Osteocyte (in vitro differentiated cells): ENCODE data around the gene SSB. TPM values are rescaled to one million over a fixed set of nuclear protein-coding genes. Genes with fewer than 3 reads are reported as not detected.

Source experiments
- DNase-seq: peaks from one replicate; pipeline ENCODE4 v3.0.0; 2021; ENCODE audit warnings: mixed read lengths; ENCODE audit not compliant: unreplicated experiment; ENCODE audit errors: extremely low spot score
- H3K27ac Mint-ChIP-seq: one replicate; pipeline ENCODE4 v1.8.0; 2021; ENCODE audit warnings: mild to moderate bottlenecking, mixed read lengths; ENCODE audit not compliant: unreplicated experiment
- H3K27me3 Mint-ChIP-seq: one replicate; pipeline ENCODE4 v1.8.0; 2021; ENCODE audit warnings: mixed read lengths; ENCODE audit not compliant: unreplicated experiment
- H3K36me3 Mint-ChIP-seq: one replicate; pipeline ENCODE4 v1.8.0; 2021; ENCODE audit warnings: mixed read lengths; ENCODE audit not compliant: unreplicated experiment
- H3K4me1 Mint-ChIP-seq: one replicate; pipeline ENCODE4 v1.8.0; 2021; ENCODE audit warnings: mixed read lengths; ENCODE audit not compliant: unreplicated experiment
- H3K4me3 Mint-ChIP-seq: one replicate; pipeline ENCODE4 v1.8.0; 2021; ENCODE audit warnings: mild to moderate bottlenecking, moderate library complexity, mixed read lengths; ENCODE audit not compliant: unreplicated experiment
- H3K9me3 Mint-ChIP-seq: one replicate; pipeline ENCODE4 v1.8.0; 2021; ENCODE audit warnings: mixed read lengths; ENCODE audit not compliant: unreplicated experiment
- total RNA-seq: library from RNA; stranded (reverse); gene quantifications from 2 replicates; pipeline ENCODE4 v1.2.1, GENCODE V29; 2021
- TF ChIP-seq, protein P1 (sequence below): fragments of 200-600 bp; sonication (generic); IDR thresholded peaks from 2 replicates; pipeline ENCODE4 v1.5.0; 2021; ENCODE audit warnings: antibody characterized with exemption, mild to moderate bottlenecking, moderate library complexity

SSB gene
- total RNA-seq, 1 donor from 2014 or later, result 111 TPM

DNA sequence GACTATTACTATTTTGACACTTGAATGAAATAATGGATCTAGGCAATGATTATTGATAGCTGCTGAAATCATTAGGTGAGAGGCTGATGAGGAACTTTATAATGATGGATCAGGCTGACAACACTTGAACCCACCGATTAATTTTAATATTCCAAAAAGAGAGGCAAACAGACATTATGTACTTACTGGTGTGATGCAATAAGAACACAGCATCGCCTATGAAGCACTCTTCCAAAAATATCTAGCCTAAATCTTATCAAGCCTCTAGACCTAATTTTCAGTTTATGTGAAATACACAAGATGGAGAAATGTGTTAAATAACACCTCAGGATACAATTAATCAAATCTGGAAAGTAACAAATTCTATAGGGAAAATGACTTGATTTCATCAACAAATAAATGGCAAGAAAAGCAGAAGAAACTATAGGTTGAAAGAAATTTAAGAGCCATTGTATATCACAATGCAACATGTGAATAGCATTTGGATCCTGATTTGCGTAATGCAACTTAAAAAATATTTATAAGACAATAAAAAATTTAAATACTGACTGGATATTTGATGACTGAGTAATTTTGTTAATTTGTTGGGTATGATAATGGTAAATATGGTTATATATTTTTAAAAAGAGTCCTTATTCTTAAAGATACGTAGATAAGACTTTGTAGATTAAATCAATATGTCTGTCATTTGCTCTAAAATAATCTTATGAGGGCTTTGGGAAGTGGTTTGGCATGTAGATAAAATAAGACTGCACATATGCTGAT is 17.2 kb upstream of the SSB start:
- Mint-ChIP-seq H3K36me3 (no peaks in the 10 kb centered on the region), H3K9me3 (no peaks in the 10 kb centered on the region), H3K27ac (no peak overlapping the region), H3K27me3 (no peaks in the 10 kb centered on the region), H3K4me1 (peaks cover 15% of the 10 kb centered on the region), H3K4me3 (no peak overlapping the region)
- no peak for DNase-seq
- TF ChIP-seq, protein P1, sequence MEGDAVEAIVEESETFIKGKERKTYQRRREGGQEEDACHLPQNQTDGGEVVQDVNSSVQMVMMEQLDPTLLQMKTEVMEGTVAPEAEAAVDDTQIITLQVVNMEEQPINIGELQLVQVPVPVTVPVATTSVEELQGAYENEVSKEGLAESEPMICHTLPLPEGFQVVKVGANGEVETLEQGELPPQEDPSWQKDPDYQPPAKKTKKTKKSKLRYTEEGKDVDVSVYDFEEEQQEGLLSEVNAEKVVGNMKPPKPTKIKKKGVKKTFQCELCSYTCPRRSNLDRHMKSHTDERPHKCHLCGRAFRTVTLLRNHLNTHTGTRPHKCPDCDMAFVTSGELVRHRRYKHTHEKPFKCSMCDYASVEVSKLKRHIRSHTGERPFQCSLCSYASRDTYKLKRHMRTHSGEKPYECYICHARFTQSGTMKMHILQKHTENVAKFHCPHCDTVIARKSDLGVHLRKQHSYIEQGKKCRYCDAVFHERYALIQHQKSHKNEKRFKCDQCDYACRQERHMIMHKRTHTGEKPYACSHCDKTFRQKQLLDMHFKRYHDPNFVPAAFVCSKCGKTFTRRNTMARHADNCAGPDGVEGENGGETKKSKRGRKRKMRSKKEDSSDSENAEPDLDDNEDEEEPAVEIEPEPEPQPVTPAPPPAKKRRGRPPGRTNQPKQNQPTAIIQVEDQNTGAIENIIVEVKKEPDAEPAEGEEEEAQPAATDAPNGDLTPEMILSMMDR, result no peak

DNA sequence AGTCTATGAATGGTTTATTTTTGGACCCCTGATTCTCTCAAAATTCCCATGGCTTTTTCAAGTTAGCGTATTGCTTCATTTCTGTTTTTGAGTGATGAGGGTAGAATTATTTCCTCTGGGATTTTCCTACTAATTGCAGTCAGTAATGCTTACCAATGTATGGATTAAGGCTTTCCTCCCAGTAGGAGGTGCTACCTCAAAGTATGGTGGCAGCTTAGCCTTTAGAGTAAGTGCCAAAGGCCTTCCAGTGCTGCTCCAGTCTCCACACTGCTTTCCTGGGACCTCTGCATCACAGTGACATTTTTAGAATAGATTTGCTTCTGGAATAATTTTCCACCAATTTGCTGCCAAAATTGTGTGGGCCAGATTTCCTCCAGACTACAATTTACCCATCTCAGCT is 16.2 kb upstream of the SSB start:
- peaks cover 10% of the 10 kb centered on the region for H3K4me1 Mint-ChIP-seq
- no peak overlapping the region for H3K4me3 Mint-ChIP-seq
- TF ChIP-seq, protein P1, result no peak
- no peak overlapping the region for H3K27ac Mint-ChIP-seq
- no peaks in the 10 kb centered on the region for H3K9me3 Mint-ChIP-seq
- no peak for DNase-seq
- no peaks in the 10 kb centered on the region for H3K36me3 Mint-ChIP-seq
- no peaks in the 10 kb centered on the region for H3K27me3 Mint-ChIP-seq

DNA sequence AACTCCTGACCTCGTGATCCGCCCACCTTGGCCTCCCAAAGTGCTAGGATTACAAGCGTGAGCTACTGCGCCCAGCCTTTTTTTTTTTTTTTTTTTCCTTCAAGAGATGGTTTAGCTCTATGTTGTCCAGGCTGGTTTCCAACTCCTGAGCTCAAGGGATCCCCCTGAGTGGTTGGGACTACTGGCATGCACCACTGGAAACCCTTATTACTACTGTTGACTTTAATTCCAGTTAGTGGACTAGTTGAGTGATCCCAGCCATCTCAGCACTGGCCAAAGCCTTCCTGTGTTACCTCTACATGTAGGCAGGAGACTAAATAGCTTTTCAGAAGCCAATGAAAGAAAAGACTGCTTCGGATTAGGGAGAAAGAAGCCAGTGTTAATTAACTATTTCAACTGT is 8.1 kb upstream of the SSB start:
- H3K36me3 Mint-ChIP-seq, result no peaks in the 10 kb centered on the region
- H3K4me3 Mint-ChIP-seq, result no peak overlapping the region
- no peak for DNase-seq
- H3K27me3 Mint-ChIP-seq, result no peaks in the 10 kb centered on the region
- H3K9me3 Mint-ChIP-seq, result no peaks in the 10 kb centered on the region
- peaks cover 6% of the 10 kb centered on the region for H3K4me1 Mint-ChIP-seq
- TF ChIP-seq, protein P1, result no peak
- no peak overlapping the region for H3K27ac Mint-ChIP-seq

DNA sequence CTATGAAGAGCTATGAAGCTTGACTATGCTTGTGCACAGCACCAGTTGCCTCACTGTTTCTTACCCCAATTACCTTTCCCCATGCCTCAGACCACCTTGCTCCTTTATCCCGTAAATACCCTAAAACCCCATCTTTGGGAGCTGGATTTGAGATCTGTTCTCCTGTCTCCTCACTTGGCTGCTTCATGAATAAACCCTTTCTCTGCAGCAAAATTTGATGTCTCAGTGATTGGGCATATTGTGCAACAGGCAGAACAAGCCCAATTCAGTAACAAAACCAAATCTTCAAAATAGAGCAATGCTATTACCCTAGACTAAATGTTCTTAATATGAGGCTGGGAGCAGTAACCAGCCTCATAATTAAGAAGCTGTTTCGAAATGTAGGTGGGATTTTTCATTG is 3.5 kb upstream of the SSB start:
- TF ChIP-seq, protein P1, result no peak
- DNase-seq, result no peak
- H3K27me3 Mint-ChIP-seq, result no peaks in the 10 kb centered on the region
- no peak overlapping the region for H3K4me3 Mint-ChIP-seq
- no peaks in the 10 kb centered on the region for H3K9me3 Mint-ChIP-seq
- H3K4me1 Mint-ChIP-seq, result peaks cover 13% of the 10 kb centered on the region
- no peaks in the 10 kb centered on the region for H3K36me3 Mint-ChIP-seq
- H3K27ac Mint-ChIP-seq, result no peak overlapping the region

DNA sequence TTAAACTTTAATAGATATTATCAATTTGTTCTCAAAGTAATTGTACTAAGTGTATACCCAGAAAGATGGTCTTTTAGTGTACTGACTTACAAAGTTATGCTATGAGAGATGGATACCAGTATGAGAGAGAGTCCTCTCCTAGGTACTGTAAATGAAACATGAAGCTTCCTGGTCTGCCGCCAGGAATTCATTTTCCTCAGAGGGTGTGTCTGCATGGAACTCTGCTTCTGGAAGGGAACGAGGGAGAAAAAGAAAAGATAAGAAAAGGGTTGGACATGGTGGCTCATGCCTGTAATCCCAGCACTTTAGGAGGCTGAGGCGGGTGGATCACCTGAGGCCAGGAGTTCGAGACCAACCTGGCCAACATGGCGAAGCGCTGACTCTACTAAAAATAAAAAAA is 2.2 kb upstream of the SSB start:
- Mint-ChIP-seq H3K4me3 (no peak overlapping the region), H3K36me3 (peaks cover 4% of the 10 kb centered on the region), H3K27me3 (no peaks in the 10 kb centered on the region), H3K9me3 (no peaks in the 10 kb centered on the region), H3K27ac (no peak overlapping the region), H3K4me1 (peaks cover 21% of the 10 kb centered on the region)
- no peak for DNase-seq
- TF ChIP-seq, protein P1, result no peak
